Bone marrow (tissue), 2 donors: ENCODE measurements around the gene BCAM.
"Not testable (repeated sequence)": the region's sequence is repeated elsewhere in the genome, so short reads cannot be mapped to it uniquely, and the experiment has no call there.

Source experiments
- DNase-seq, 2 donors: peaks; one replicate each; lab custom pipeline; 2025; lab: John Stamatoyannopoulos, UW

The BCAM gene

GRCh38 chr19:44808463-44809371, at the start of gene BCAM:
Gene BCAM, plus strand, starts transcription at chr19:44809103. Its CDS starts 22 bp downstream, at chr19:44809125.
- DNase-seq: no peak

DNA sequence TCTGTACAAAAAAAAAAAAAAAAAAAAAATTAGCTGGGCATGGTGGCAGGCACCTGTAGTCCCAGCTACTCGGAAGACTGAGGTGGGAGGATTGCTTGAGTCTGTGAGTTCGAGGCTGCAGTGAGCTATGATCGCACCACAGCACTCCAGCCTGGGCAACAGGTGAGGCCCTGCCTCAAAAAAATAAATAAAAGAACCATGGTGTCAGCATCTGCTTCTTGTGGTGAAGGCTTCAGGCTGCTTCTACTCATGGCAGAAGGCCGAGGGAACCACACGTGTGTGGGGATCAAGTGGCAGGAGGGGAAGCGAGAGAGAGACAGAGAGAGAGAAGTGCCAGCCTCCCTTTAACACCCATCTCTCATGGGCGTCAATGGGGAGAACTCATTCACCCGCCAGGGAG, 46.9 kb upstream of the BCAM start:
- no peak for DNase-seq

DNA sequence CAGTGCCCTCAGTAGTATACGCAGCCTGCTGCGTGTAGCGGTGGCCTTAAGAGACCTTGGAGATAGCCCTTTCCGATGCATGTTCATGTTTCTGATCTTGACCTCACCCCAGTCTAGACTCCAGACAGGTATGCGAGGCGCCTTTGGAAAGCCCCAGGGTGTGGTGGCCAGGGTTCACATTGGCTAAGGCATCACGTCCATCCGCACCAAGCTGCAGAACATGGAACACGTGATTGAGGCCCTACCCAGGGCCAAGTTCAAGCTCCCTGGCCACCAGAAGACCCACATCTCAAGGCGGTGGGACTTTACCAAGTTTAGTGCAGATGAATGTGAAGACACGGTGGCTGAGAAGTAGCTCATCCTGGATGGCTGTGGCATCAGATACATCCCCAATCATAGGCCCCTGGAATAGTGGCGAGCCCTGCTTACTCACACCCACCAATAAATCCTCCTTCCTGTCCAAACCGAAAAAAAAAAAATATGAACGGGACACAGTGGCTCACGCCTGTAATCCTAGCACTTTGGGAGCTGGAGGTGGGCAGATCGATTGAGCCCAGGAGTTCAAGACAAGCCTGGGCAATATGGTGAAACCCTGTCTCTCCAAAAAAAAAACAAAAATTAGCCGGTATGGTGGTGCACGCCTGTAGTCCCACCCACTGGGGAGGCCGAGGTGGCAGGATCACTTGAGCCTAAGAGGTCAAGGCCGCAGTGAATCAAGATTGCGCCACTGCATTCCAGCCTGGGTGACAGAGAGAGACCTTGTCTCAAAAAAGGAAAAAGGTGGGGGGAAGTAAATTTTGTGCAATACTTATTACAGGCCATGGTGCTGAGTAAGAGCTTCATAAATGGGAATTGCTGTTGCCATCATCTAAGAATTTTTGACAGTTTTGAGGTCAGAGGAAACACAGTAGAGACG, 43.6 kb upstream of the BCAM start:
- DNase-seq: peak in 1 of 2 donors; percentile 10

- no peak for DNase-seq
Observed at GRCh38 chr19:44765949-44766335, 43.0 kb upstream of the BCAM start.

DNA sequence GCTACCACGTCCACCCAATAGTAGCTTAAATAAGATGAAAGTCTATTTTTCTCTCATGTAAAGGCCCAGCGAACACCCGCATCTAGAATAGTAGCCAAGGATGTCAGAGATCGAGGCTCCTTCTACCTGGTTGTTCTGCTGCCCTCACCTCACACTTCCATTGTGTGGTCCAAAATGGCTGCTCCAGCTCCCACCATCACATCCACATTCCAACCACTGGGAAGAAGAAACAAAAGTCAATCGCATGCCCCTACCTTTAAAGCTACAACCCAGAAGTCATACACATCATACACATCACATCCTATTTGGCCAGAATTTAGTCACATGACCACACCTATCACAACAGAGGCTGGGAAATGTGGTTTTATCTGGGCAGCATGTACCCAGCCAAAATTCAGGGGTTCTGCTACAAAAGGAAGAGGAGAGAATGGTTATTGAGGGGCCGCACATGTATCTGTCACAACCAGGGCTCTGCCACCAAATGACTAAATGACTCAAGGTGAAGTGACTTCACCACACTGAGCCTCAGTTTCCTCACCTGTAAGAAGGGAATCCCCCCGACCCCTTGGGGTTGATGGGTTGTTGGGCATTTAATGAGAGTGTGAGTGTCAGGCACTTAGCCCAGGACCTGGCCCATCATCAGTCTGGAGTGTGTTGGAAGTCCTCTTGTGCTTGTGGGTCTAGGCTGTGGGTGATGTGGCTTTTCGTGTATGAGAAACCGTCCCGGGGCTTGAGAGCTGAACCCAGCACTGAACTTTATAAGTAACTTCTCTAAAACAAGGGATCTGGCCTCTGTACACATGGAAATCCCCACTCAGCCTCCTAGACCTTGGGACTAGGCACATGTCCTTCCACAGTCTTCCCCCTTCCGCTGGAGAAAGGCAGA, 41.4 kb upstream of the BCAM start:
- DNase-seq: no peak

DNA sequence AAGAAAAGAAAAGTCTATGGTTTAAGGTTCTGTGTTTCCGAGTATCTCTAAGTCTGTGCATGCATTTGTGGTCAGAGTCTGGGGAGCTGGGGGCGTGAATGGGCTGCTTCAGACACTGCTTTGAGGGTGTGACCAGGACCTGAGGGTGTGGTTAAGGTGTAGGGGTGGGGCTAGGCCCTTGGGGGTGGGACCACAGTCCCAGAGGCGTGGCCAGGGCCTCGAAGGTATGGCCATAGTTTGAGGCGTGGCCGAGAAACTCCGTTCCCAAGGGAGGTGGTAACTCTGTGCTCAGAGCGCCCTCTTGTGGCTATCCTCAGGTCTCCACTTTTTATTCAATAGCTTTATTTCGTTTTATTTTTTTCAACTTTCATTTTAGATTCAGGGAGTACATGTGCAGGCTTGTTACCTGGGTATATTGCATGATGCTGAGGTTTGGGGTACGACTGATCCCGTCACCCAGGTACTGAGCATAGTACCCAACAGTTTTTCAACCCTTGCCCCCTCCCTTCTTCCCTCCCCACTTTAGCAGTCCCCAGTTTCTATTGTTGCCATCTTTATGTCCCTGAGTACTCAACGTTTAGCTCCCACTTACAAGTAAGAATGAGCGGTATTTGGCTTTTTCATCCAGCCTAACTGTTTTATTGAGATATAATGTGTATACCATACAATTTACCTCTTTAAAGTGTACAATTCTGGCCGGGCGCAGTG, 38.2 kb upstream of the BCAM start:
- DNase-seq: peak; percentile 88 to 90

DNA sequence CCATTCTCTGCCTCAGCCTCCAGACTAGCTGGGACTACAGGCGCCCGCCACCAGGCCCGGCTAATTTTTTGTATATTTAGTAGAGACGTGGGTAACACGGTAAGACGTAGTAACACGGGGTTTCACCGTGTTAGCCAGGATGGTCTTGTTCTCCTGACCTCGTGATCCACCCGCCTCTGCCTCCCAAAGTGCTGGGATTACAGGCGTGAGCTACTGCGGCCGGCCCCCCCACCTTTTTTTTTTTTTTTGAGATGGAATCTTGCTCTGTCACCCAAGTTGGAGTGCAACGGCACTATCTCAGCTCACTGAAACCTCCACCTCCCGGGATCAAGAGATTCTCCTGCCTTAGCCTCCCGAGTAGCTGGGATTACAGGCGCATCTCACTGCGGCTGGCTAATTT, 36.8 kb upstream of the BCAM start:
- DNase-seq: not testable (repeated sequence)

- no peak for DNase-seq
Observed at GRCh38 chr19:44772959-44773358, 35.9 kb upstream of the BCAM start.

GRCh38 chr19:44775676-44776240, 33.1 kb upstream of the BCAM start:
- no peak for DNase-seq

GRCh38 chr19:44776402-44777096, 32.4 kb upstream of the BCAM start:
- no peak for DNase-seq

DNA sequence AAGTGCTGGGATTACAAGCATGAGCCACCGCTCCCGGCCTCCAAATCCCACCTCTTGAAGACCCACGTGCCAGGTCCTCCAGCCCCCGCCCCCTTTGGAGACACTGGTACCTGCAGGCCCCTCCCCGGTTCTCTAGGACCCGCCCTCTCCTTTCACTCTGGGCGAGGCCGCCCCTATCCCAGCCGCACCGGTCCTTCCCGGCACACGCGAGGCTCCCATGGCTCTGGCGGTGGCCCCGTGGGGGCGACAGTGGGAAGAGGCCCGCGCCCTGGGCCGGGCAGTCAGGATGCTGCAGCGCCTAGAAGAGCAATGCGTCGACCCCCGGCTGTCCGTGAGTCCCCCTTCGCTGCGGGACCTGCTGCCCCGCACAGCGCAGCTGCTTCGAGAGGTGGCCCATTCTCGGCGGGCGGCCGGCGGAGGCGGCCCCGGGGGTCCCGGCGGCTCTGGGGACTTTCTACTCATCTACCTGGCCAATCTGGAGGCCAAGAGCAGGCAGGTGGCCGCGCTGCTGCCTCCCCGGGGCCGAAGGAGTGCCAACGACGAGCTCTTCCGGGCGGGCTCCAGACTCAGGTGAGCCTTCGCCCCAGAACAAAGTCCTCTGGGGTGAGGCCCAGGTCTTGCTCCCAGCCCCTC, 31.1 kb upstream of the BCAM start, which contains the start of gene CBLC:
Gene CBLC, plus strand, starts transcription at position 176 of the 633 bp plus-strand sequence. Its CDS starts 42 bp downstream, at position 218.
- DNase-seq: no peak

DNA sequence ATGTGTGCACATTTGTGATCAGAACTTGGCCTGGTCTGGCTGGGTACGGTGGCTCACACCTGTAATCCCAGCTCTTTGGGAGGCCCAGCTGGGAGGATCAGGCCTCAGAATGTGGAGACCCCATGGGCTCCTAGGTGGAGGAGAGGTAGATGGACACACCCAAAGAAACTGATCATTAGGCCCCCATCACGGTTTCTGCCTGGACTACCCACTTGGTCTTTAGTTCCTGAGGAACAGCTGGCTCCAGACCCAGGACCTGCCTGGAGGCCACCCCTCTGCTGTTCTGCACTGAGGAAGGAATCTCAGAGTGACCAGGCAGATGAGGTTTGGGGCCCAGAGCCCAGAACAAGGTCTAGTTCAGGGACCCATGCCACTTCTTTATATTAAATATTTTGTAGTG, 29.8 kb upstream of the BCAM start:
- DNase-seq: no peak

GRCh38 chr19:44781694-44782093, 27.2 kb upstream of the BCAM start:
- DNase-seq: not testable (repeated sequence)

- DNase-seq: no peak
Observed at GRCh38 chr19:44782729-44783128, 26.2 kb upstream of the BCAM start.

- no peak for DNase-seq
Observed at GRCh38 chr19:44783545-44783944, 25.4 kb upstream of the BCAM start.

GRCh38 chr19:44785271-44785670, 23.6 kb upstream of the BCAM start:
- DNase-seq: no peak

DNA sequence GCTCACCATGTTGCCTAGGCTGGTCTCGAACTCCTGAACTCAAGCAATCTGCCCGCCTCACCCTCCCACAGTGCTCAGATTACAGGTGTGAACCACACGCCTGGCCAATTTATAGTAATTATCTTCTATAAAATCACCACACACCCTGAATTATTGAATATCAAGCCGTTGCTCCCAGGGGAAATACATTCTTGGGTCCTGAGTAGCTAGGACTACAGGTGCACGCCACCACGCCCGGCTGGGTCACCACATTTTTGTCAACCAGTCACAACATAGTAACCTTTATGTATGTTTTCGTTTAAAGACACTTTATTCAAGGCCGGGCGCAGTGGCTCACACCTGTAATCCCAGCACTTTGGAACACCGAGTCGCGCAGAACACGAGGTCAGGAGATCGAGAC, 22.9 kb upstream of the BCAM start:
- no peak for DNase-seq

- no peak for DNase-seq
Observed at GRCh38 chr19:44788971-44789370, 19.9 kb upstream of the BCAM start.

- no peak for DNase-seq
Observed at GRCh38 chr19:44789943-44790483, 18.9 kb upstream of the BCAM start.
